Osteoblast (primary cell): ENCODE measurements around the gene JAM2. TPM values are rescaled to one million over a fixed set of nuclear protein-coding genes. Genes with fewer than 3 reads are reported as not detected.
"Not testable (repeated sequence)": the region's sequence is repeated elsewhere in the genome, so short reads cannot be mapped to it uniquely, and the experiment has no call there.

Source experiments
- DNase-seq: peaks from one replicate; pipeline ENCODE4 v3.0.0; 2011; ENCODE audit warnings: low spot score, mixed read lengths; ENCODE audit not compliant: insufficient read length; ENCODE audit errors: missing footprints
- H2AFZ ChIP-seq: 2 replicates; pipeline ENCODE4 v1.6.0; 2011; ENCODE audit warnings: mild to moderate bottlenecking, low read length
- H3K27ac ChIP-seq: 2 replicates; pipeline ENCODE4 v1.5.1; 2011; ENCODE audit warnings: mild to moderate bottlenecking, low read depth, low read length, moderate library complexity
- H3K27me3 ChIP-seq: 2 replicates; pipeline ENCODE4 v1.6.0; 2012; ENCODE audit warnings: mild to moderate bottlenecking, control low read depth, inconsistent platforms, low read length, moderate library complexity; ENCODE audit not compliant: insufficient read depth
- H3K36me3 ChIP-seq: 2 replicates; pipeline ENCODE4 v1.5.1; 2011; ENCODE audit warnings: mild to moderate bottlenecking, low read length, control low read depth, moderate library complexity; ENCODE audit not compliant: insufficient read depth
- H3K4me1 ChIP-seq: 2 replicates; pipeline ENCODE4 v1.5.1; 2011; ENCODE audit warnings: mild to moderate bottlenecking, low read length, control low read depth, moderate library complexity; ENCODE audit not compliant: insufficient read depth
- H3K4me2 ChIP-seq: 2 replicates; pipeline ENCODE4 v1.6.0; 2011; ENCODE audit warnings: mild to moderate bottlenecking, low read length; ENCODE audit not compliant: insufficient read depth
- H3K4me3 ChIP-seq: fragments of 200-600 bp; sonication (generic); 3 replicates; pipeline ENCODE4 v1.5.1; 2012; ENCODE audit warnings: mild to moderate bottlenecking, low read length, inconsistent platforms; ENCODE audit not compliant: insufficient read depth
- H3K79me2 ChIP-seq: 2 replicates; pipeline ENCODE4 v1.6.0; 2012; ENCODE audit warnings: mild to moderate bottlenecking, low read length, control low read depth, inconsistent platforms; ENCODE audit not compliant: insufficient read depth
- H3K9me3 ChIP-seq: 2 replicates; pipeline ENCODE4 v1.5.1; 2011; ENCODE audit warnings: low read depth, low read length, control low read depth
- H4K20me1 ChIP-seq: 2 replicates; pipeline ENCODE4 v1.6.0; 2012; ENCODE audit warnings: mild to moderate bottlenecking, low read length, control low read depth; ENCODE audit not compliant: insufficient read depth
- total RNA-seq: library from RNA; depleted of rRNA; stranded (reverse); fragments of >200 nt; gene quantifications from 2 replicates; pipeline ENCODE4 v1.2.3, GENCODE V29; 2012
- TF ChIP-seq, protein P1 (sequence below): IDR thresholded peaks from 2 replicates; pipeline ENCODE4 v1.5.1; 2011; ENCODE audit warnings: mild to moderate bottlenecking, low read depth, low read length, moderate library complexity; ENCODE audit errors: extremely low read depth

Gene JAM2
- total RNA-seq, 1 donor, result 1.1 TPM

DNA sequence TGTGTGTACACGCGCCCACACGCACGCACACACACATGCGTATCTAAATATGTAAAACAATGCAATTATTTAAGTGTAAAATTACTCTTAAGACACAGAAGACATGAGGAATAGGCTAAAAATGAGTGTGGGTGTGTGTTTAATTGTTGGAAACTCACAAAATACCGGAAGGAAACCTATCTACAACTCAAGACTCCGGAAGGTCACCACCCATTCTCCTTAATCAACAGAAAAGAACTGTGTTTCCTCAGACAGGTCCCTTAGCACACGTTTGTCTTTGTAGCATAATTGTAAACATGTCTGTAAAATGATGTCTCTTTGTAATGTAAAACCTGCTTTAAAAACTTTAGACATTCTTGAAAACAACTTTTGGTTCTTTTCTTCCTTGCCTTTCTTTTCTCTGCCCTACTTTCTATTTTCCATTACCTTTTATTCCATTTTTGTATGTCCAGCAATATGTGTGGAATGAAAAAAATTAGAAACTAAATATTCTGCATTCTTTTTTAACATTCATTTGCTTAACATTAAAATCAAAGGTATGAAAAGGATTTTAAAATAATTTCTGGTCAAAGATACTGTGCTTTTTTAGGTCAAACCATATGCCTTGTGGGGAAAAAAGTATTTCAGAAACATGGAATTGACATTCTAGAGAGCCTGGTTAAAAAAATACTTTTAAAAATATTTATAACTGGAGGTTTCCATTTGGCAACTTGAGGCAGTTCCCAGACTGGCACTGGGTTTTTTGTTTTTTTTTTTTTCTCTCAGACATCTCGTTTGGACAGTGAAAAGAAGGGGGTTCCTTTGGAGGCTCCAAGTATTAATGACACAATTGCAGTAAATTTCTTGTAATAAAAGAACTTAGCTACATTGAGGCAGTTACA lies 49.5 kb downstream of the JAM2 start:
- Histone ChIP-seq H2AFZ (no peak overlapping the region), H4K20me1 (no peaks in the 10 kb centered on the region), H3K79me2 (no peaks in the 10 kb centered on the region), H3K9me3 (no peaks in the 10 kb centered on the region), H3K27me3 (no peaks in the 10 kb centered on the region), H3K4me3 (no peak overlapping the region), H3K4me1 (no peaks in the 10 kb centered on the region), H3K36me3 (no peaks in the 10 kb centered on the region), H3K27ac (no peak overlapping the region), H3K4me2 (no peak overlapping the region)
- TF ChIP-seq, protein P1, sequence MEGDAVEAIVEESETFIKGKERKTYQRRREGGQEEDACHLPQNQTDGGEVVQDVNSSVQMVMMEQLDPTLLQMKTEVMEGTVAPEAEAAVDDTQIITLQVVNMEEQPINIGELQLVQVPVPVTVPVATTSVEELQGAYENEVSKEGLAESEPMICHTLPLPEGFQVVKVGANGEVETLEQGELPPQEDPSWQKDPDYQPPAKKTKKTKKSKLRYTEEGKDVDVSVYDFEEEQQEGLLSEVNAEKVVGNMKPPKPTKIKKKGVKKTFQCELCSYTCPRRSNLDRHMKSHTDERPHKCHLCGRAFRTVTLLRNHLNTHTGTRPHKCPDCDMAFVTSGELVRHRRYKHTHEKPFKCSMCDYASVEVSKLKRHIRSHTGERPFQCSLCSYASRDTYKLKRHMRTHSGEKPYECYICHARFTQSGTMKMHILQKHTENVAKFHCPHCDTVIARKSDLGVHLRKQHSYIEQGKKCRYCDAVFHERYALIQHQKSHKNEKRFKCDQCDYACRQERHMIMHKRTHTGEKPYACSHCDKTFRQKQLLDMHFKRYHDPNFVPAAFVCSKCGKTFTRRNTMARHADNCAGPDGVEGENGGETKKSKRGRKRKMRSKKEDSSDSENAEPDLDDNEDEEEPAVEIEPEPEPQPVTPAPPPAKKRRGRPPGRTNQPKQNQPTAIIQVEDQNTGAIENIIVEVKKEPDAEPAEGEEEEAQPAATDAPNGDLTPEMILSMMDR, result no peak
- no peak for DNase-seq

DNA sequence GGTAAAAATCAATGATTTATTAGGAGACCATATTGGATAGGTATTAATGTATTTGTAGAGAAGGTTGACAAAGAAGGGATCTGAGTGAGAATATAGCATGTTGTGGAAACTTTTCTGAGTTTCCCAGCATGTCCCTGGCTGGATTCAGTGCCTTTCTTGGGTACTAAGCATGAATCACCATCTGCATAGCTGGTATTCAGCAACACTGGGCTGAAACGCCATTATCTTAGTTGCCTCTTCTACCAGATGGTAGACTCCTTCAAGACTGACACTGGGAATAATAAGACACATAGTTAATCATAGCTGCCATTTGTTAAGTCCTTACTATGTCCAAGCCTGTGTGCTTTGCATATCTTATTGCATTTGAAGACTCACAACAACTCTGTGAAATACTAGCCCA lies 50.2 kb downstream of the JAM2 start:
- TF ChIP-seq, protein P1, result no peak
- H3K4me2 ChIP-seq, result no peak overlapping the region

DNA sequence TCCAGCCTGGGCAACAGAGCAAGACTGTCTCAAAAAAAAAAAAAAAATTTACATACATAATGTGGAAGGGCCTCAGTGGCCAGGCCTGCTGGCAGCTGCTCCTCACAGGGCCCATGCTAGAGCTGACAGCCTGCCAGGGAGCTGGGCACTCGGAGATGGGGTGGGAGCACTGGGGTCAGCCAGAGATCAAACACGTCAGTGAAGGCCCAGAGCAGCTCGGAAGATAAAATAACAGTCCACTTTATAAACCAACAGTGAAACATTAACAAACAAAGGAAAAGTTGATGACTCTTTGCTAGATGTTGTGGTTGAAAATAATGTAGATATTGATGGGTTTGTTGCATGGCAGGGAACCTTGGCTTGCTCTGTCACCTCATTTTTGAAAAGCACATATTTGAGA lies 52.9 kb downstream of the JAM2 start:
- Histone ChIP-seq H3K36me3 (no peaks in the 10 kb centered on the region), H3K4me3 (no peak overlapping the region), H4K20me1 (no peaks in the 10 kb centered on the region), H3K27me3 (no peaks in the 10 kb centered on the region), H2AFZ (no peak overlapping the region), H3K79me2 (no peaks in the 10 kb centered on the region), H3K27ac (no peak overlapping the region), H3K9me3 (no peaks in the 10 kb centered on the region), H3K4me2 (no peak overlapping the region), H3K4me1 (no peaks in the 10 kb centered on the region)
- TF ChIP-seq, protein P1, result no peak
- DNase-seq, result no peak

More for the DNA sequence above, 50.2 kb downstream of the JAM2 start:
- no peak overlapping the region for H3K27ac ChIP-seq
- DNase-seq, result no peak
- no peaks in the 10 kb centered on the region for H3K27me3 ChIP-seq
- H3K79me2 ChIP-seq, result no peaks in the 10 kb centered on the region
- H4K20me1 ChIP-seq, result no peaks in the 10 kb centered on the region
- no peaks in the 10 kb centered on the region for H3K36me3 ChIP-seq
- no peak overlapping the region for H2AFZ ChIP-seq
- H3K4me3 ChIP-seq, result no peak overlapping the region
- no peaks in the 10 kb centered on the region for H3K4me1 ChIP-seq
- H3K9me3 ChIP-seq, result no peaks in the 10 kb centered on the region

GRCh38 chr21:25695461-25695860 lies 56.4 kb downstream of the JAM2 start:
- DNase-seq, H3K27me3 ChIP-seq, H3K36me3 ChIP-seq, H3K27ac ChIP-seq, H4K20me1 ChIP-seq, H3K9me3 ChIP-seq, H3K4me2 ChIP-seq, H2AFZ ChIP-seq, H3K4me1 ChIP-seq, H3K79me2 ChIP-seq, H3K4me3 ChIP-seq: not testable (repeated sequence)
